Activated naive CD8-positive, alpha-beta T cell (primary cell): ENCODE measurements around the gene CDK16.
"Not testable (repeated sequence)": the region's sequence is repeated elsewhere in the genome, so short reads cannot be mapped to it uniquely, and the experiment has no call there.

ENCODE experiments used
- H3K27ac Mint-ChIP-seq: one replicate; pipeline ENCODE4 v1.8.0; 2021; ENCODE audit warnings: mixed read lengths
- H3K27me3 Mint-ChIP-seq: one replicate; pipeline ENCODE4 v1.8.0; 2021; ENCODE audit warnings: mixed read lengths
- H3K36me3 Mint-ChIP-seq: one replicate; pipeline ENCODE4 v1.8.0; 2021; ENCODE audit warnings: mixed read lengths
- H3K4me1 Mint-ChIP-seq: one replicate; pipeline ENCODE4 v1.8.0; 2021; ENCODE audit warnings: low read depth, mixed read lengths
- H3K4me3 Mint-ChIP-seq: one replicate; pipeline ENCODE4 v1.8.0; 2021; ENCODE audit warnings: mild to moderate bottlenecking, mixed read lengths
- H3K9me3 Mint-ChIP-seq: one replicate; pipeline ENCODE4 v1.8.0; 2021; ENCODE audit warnings: low read depth, mixed read lengths

Gene CDK16

DNA sequence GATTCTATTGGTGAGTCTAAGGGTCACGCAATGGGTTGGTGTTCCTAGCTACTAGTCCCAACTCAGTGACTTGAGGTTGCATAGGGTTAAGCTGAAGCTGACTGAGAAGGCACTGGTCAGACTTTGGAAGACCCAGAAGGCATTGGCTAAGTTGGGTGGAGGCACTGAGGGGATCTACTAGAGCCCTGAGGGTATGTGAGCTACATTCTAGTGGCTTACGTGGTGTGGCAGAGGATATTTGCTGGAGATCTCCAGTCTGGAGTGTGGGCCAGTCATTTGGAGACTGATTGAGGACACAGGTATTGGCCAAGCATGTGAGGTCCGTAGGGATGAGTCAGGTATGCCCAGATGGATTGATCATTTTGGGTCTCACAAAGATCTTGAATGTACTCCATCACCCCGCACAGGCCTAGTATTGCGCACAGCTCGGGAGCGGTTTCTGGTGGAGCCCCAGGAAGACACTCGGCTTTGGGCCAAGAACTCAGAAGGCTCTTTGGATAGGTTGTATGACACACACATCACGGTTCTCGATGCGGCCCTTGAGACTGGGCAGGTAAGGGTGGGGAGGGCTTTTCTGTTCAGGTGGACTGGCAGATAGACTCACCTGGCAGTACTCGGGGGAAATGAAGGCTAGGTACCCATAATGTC lies 21.5 kb downstream of the CDK16 start:
- H3K4me3 Mint-ChIP-seq, result no peak overlapping the region
- no peaks in the 10 kb centered on the region for H3K9me3 Mint-ChIP-seq
- peak overlapping the region; percentile 54 for H3K27ac Mint-ChIP-seq
- peaks cover 26% of the 10 kb centered on the region for H3K4me1 Mint-ChIP-seq
- H3K27me3 Mint-ChIP-seq, result no peaks in the 10 kb centered on the region
- H3K36me3 Mint-ChIP-seq, result peaks cover 3% of the 10 kb centered on the region

DNA sequence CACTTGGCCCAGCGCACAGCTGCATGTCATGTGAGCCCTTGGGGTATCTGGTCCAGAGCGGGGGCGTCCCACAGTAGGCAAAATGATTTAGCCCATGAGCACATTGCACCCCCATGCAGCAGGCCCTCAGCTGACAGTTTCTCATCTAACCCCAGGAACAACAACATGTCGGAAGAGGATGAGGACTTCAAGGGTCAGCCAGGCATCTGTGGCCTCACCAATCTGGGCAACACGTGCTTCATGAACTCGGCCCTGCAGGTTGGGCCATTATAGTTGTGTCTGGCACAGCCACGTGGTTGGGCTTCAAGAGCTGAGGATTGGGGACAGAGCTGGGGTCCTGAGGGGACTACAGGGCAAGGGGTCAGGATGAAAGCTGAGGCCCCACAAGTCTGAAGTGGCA lies 22.1 kb downstream of the CDK16 start:
- Mint-ChIP-seq H3K36me3 (no peaks in the 10 kb centered on the region), H3K4me3 (no peak overlapping the region), H3K27ac (no peak overlapping the region), H3K4me1 (peaks cover 20% of the 10 kb centered on the region), H3K27me3 (no peaks in the 10 kb centered on the region), H3K9me3 (no peaks in the 10 kb centered on the region)

DNA sequence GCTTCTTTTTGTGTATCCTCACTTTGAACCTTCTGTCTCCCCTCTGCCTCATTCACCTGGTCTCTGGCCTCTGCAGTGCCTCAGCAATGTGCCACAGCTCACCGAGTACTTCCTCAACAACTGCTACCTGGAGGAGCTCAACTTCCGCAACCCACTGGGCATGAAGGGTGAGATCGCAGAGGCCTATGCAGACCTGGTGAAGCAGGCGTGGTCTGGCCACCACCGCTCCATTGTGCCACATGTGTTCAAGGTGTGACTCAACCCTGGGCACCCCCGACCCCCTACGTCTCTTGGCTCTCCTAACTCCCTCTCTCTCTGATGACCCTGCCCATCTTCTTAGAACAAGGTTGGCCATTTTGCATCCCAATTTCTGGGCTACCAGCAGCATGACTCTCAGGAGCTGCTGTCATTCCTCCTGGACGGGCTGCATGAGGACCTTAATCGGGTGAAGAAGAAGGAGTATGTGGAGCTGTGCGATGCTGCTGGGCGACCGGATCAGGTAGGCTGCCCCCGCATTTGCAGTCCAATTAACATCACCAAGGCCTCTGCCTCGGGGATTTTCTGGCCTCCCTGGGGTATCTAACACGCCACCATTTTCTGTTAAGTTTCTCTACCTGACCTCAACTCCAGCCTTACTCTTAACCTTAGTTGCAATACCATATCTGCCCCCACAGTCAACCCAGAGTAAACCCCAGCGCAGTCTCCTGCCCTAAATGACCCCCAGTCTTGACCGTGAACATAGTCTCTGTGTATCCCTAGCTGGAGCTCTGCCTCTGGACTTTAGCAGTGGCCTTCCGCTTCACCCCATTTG lies 22.9 kb downstream of the CDK16 start:
- no peak overlapping the region for H3K4me3 Mint-ChIP-seq
- peaks cover 2% of the 10 kb centered on the region for H3K36me3 Mint-ChIP-seq
- no peaks in the 10 kb centered on the region for H3K9me3 Mint-ChIP-seq
- no peak overlapping the region for H3K27ac Mint-ChIP-seq
- H3K27me3 Mint-ChIP-seq, result no peaks in the 10 kb centered on the region
- peaks cover 12% of the 10 kb centered on the region for H3K4me1 Mint-ChIP-seq

DNA sequence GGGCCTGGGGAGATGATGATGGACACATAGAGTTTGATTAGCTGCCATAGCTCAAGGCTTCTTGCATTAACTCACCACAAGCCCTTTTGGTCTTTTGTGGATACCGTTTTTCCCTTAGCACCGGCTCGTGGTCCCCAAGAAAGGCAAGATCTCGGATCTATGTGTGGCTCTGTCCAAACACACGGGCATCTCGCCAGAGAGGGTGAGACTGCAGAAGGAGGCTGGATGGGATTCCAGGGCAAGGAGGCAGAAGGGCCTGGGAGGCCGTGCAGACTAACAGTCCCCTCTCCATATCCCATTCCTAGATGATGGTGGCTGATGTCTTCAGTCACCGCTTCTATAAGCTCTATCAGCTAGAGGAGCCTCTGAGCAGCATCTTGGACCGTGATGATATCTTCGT lies 23.8 kb downstream of the CDK16 start:
- H3K27me3 Mint-ChIP-seq, result no peaks in the 10 kb centered on the region
- H3K36me3 Mint-ChIP-seq, result peaks cover 2% of the 10 kb centered on the region
- no peak overlapping the region for H3K27ac Mint-ChIP-seq
- H3K9me3 Mint-ChIP-seq, result no peaks in the 10 kb centered on the region
- H3K4me1 Mint-ChIP-seq, result peaks cover 3% of the 10 kb centered on the region
- no peak overlapping the region for H3K4me3 Mint-ChIP-seq

DNA sequence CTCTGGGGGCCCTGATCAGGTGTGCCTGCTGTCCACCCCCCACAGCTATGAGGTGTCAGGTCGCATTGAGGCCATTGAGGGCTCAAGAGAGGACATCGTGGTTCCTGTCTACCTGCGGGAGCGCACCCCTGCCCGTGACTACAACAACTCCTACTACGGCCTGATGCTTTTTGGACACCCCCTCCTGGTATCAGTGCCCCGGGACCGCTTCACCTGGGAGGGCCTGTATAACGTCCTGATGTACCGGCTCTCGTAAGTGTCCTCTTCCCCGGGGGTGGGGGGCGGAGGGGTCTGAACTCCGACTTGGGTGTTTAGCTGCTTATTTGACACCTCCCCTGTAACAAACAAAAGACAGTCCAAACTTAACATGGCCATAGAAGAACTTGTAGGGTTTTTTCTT lies 24.9 kb downstream of the CDK16 start:
- Mint-ChIP-seq H3K36me3 (peaks cover 2% of the 10 kb centered on the region), H3K4me3 (no peak overlapping the region)

DNA sequence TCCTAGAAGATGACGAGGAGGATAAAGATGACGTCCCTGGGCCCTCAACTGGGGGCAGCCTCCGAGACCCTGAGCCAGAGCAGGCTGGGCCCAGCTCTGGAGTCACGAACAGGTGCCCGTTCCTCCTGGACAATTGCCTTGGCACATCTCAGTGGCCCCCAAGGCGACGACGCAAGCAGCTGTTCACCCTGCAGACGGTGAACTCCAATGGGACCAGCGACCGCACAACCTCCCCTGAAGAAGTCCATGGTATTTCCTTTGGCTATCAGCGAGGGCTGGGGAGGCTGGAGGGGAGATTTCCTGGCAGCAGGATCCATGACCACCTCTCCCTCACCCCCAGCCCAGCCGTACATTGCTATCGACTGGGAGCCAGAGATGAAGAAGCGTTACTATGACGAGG lies 26.2 kb downstream of the CDK16 start:
- Mint-ChIP-seq H3K36me3 (peaks cover 2% of the 10 kb centered on the region), H3K4me3 (no peak overlapping the region), H3K9me3 (no peaks in the 10 kb centered on the region), H3K4me1 (no peaks in the 10 kb centered on the region), H3K27ac (no peak overlapping the region), H3K27me3 (no peaks in the 10 kb centered on the region)

More for the DNA sequence above, 24.9 kb downstream of the CDK16 start:
- no peaks in the 10 kb centered on the region for H3K4me1 Mint-ChIP-seq
- no peaks in the 10 kb centered on the region for H3K27me3 Mint-ChIP-seq
- H3K27ac Mint-ChIP-seq, result no peak overlapping the region
- H3K9me3 Mint-ChIP-seq, result no peaks in the 10 kb centered on the region

DNA sequence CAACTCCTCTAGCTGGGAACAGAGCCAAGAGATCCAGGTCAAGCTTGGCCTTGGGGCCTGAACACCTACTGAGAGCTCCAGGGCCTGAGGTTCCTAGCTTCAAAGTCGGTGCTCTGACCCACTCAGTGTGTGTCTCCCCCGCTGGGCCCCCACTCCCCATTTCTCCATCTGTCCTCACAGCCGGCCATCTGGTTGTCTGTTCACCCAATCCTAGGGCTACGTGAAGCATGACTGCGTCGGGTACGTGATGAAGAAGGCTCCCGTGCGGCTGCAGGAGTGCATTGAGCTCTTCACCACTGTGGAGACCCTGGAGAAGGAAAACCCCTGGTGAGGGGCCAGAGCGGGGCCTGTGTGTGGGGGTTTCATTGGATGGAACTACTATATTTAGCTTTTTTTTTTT lies 26.7 kb downstream of the CDK16 start:
- Mint-ChIP-seq H3K27ac (no peak overlapping the region), H3K4me1 (no peaks in the 10 kb centered on the region), H3K4me3 (no peak overlapping the region), H3K9me3 (no peaks in the 10 kb centered on the region), H3K27me3 (no peaks in the 10 kb centered on the region), H3K36me3 (peaks cover 2% of the 10 kb centered on the region)

DNA sequence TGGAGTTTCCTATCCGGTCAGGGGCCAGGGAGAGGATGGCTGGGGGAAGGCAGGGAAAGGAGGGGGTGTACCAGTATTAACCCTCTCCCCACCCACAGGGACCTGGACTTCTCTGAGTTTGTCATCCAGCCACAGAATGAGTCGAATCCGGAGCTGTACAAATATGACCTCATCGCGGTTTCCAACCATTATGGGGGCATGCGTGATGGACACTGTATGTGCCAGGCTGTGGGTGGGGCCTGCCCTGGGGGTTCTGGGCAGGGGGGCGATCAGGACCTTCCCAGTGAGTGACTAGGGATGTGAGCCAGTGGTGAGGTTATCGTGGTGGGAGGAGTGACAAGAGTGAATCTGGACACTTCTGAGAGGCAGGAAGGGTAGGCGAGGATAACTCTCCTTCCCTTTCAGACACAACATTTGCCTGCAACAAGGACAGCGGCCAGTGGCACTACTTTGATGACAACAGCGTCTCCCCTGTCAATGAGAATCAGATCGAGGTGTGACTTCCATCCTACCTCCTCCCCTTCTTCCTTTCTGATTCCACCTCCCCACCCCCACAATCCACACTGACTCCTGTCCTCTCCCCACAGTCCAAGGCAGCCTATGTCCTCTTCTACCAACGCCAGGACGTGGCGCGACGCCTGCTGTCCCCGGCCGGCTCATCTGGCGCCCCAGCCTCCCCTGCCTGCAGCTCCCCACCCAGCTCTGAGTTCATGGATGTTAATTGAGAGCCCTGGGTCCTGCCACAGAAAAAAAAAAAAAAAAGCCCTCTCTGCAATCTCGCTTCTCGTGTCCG lies 28.9 kb downstream of the CDK16 start:
- H3K27ac Mint-ChIP-seq, result peak overlapping the region; percentile 73
- no peaks in the 10 kb centered on the region for H3K27me3 Mint-ChIP-seq
- no peak overlapping the region for H3K4me3 Mint-ChIP-seq
- H3K4me1 Mint-ChIP-seq, result no peaks in the 10 kb centered on the region
- no peaks in the 10 kb centered on the region for H3K9me3 Mint-ChIP-seq
- peaks cover 2% of the 10 kb centered on the region for H3K36me3 Mint-ChIP-seq

DNA sequence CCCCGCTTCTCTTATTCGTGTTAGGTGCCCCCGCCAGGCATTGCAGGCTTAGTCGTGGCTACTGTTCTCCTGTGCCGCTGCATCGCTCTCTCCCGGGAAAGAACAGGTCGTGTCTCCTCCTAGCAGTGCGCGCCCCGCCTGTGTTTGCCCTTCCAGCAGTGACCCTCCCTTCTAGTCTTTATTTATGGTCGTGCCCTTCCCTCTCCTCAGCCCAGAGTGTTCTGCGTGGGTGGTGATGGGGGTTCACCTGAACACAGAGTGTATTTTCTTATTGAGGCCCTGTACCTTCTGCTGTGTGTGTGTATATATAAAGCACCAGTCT lies 29.5 kb downstream of the CDK16 start:
- Mint-ChIP-seq H3K4me1 (no peaks in the 10 kb centered on the region), H3K9me3 (no peaks in the 10 kb centered on the region), H3K27ac (peak overlapping the region; percentile 73), H3K27me3 (no peaks in the 10 kb centered on the region), H3K36me3 (peaks cover 2% of the 10 kb centered on the region), H3K4me3 (no peak overlapping the region)

DNA sequence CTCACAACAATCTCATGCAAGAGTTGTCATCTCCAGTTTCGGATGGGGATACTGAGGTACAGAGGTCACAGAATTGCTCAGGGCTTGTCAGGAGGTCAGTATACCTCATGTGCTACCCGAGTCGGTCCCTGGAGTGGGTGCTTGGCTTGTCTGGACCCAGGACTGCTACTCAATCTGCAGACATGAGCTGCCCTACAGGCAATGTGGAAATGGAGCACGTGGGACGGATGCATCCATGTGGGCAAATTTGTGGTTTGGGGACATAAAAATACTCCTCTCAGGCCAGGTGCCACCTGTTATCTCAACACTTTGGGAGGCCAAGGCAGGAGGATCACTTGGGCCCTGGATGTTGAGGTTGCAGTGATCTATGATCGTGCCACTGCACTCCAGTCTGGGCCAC lies 30.1 kb downstream of the CDK16 start:
- no peak overlapping the region for H3K4me3 Mint-ChIP-seq
- peaks cover 2% of the 10 kb centered on the region for H3K36me3 Mint-ChIP-seq
- H3K27ac Mint-ChIP-seq, result peak overlapping the region; percentile 16
- H3K4me1 Mint-ChIP-seq, result no peaks in the 10 kb centered on the region
- no peaks in the 10 kb centered on the region for H3K9me3 Mint-ChIP-seq
- H3K27me3 Mint-ChIP-seq, result no peaks in the 10 kb centered on the region

DNA sequence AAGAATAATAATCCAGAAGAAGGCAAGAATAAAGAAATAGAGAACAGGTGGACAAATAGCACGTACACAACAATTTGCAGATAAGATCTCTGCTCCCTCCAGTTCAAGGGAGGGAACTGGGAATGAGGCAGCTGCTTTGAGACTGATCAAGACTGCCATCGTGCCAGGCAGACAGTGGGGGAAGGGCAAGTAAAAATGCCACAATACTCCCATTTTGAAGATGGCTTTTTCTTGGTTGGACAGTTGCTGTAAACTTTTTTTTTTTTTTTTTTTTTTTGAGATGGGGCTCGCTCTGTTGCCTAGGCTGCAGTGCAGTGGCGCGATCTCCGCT lies 31.5 kb downstream of the CDK16 start:
- Mint-ChIP-seq H3K27ac (no peak overlapping the region), H3K36me3 (peaks cover 2% of the 10 kb centered on the region), H3K27me3 (no peaks in the 10 kb centered on the region), H3K4me1 (no peaks in the 10 kb centered on the region), H3K9me3 (no peaks in the 10 kb centered on the region), H3K4me3 (no peak overlapping the region)

DNA sequence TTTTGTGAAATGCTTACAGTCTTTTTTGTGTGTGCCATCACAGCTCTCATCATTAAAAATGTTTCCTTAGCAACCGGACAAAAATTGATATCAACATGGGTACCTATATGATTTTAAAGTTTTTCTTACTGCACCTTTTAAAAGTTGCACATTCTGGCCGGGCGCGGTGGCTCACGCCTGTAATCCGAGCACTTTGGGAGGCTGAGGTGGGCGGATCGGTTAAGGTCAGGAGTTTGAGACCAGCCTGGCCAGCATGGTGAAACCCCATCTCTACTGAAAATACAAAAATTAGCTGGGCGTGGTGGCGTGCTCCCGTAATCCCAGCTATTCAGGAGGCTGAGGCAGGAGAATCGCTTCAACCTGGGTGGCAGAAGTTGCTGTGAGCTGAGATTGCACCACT lies 39.1 kb downstream of the CDK16 start:
- H3K9me3 Mint-ChIP-seq, H3K4me1 Mint-ChIP-seq, H3K4me3 Mint-ChIP-seq, H3K27me3 Mint-ChIP-seq, H3K36me3 Mint-ChIP-seq, H3K27ac Mint-ChIP-seq: not testable (repeated sequence)

DNA sequence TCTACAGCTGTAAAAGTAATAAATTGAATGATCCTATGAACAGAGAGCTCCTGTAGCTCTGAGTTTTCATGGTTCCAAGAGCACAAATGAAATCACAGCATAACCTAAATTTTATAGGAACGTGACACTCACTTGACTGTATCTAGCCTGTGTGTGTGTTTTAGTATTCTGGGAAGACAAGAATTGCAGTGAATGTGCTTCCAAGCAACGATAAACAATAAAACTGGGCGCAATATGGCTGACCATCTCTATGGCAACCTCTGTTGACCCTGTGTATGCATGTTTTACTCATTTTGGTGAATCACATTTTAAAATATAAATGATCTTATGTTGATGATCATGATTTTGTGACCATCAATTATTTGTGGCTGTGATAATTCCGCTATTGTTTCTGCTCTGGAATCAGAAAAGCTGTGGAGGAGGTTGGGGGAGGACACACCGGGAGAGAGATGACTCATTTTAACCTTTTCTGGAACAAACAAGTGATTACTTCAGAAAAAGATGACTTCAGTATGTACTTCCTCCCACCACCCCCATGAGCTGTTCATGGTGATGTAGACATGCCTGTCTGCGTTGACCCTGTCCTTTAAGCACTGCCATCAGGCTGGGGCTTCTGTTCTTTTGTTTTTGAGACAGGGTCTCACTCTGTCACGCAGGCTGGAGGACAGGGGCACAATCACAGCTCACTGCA lies 46.1 kb downstream of the CDK16 start:
- Mint-ChIP-seq H3K27me3 (no peaks in the 10 kb centered on the region), H3K4me3 (no peak overlapping the region), H3K4me1 (no peaks in the 10 kb centered on the region), H3K36me3 (no peaks in the 10 kb centered on the region), H3K9me3 (no peaks in the 10 kb centered on the region), H3K27ac (no peak overlapping the region)

DNA sequence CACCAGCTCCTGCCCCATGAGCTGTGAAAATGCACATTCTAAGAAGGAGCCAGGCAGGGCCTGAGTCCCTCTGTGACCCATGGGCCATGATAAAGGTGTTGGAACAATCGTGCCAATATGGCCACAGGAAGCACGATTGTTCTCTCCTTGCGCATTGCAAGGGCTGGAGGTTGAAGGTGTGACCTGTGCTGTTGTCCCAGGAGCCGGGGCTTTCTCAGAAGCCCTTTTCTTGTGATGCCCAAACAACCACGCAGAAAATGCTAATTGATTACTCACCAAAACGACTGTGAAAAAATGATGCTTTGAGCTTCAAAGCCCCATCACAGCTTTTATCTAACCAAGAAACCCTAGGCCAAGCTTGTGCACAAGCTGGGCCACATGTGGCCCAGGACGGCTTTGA lies 48.2 kb downstream of the CDK16 start:
- Mint-ChIP-seq H3K36me3 (no peaks in the 10 kb centered on the region), H3K27ac (no peak overlapping the region), H3K9me3 (no peaks in the 10 kb centered on the region), H3K4me1 (no peaks in the 10 kb centered on the region), H3K27me3 (no peaks in the 10 kb centered on the region), H3K4me3 (no peak overlapping the region)

DNA sequence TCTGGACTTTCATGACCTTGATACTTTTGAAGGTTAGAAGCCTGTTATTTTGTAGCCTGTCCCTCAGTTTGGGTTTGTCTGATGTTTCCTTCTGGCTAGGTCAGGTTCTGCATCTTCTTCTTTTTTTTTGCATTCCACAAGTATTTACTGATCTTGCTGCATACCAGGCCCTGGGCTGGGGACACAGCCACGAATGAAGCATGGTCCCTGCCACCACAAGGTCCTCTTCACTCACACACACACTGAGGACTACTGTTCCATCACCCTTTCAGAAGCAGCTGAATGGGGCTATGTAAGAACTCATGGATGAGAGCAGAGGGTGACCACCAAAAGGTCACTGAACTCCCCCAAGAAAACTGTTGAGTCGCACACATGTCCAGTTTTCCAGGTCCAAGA lies 53.5 kb downstream of the CDK16 start:
- Mint-ChIP-seq H3K36me3 (no peaks in the 10 kb centered on the region), H3K27me3 (peaks cover 2% of the 10 kb centered on the region), H3K4me1 (no peaks in the 10 kb centered on the region), H3K4me3 (no peak overlapping the region), H3K9me3 (no peaks in the 10 kb centered on the region), H3K27ac (no peak overlapping the region)
